CD4-positive, alpha-beta memory T cell (primary cell): Measurements from ENCODE around the gene MAP1S. TPM values are rescaled to one million over a fixed set of nuclear protein-coding genes. Genes with fewer than 3 reads are reported as not detected.
"Not testable (repeated sequence)": the region's sequence is repeated elsewhere in the genome, so short reads cannot be mapped to it uniquely, and the experiment has no call there.

Experiments
- CTCF ChIA-PET: fragments of 350-600 bp; sonication (Branson Sonifier 250); formaldehyde crosslinking; loops from one replicate; lab custom pipeline; 2021; ENCODE audit warnings: inconsistent platforms; ENCODE audit not compliant: partially characterized antibody; lab: Charles Lee
- POLR2A ChIA-PET: fragments of 350-600 bp; sonication (Branson Sonifier 250); formaldehyde crosslinking; loops from one replicate; lab custom pipeline; 2021; ENCODE audit not compliant: partially characterized antibody; lab: Charles Lee
- DNase-seq, 5 donors: peaks; one replicate each; pipeline versions ENCODE4 v3.0.0 to v3.0.0-alpha.2; 2020 to 2022; ENCODE audit warnings: mixed read lengths in 1 of 5
- H3K27ac ChIP-seq: one replicate; pipeline ENCODE4 v1.7.0; 2013; ENCODE audit warnings: low read depth, low read length
- H3K27me3 ChIP-seq: 2 replicates; pipeline ENCODE4 v1.7.0; 2013; ENCODE audit warnings: mild to moderate bottlenecking, low read length, moderate library complexity; ENCODE audit not compliant: insufficient read depth
- H3K36me3 ChIP-seq: 2 replicates; pipeline ENCODE4 v1.7.0; 2013; ENCODE audit warnings: mild to moderate bottlenecking, low read length, moderate library complexity; ENCODE audit not compliant: insufficient read depth
- H3K4me1 ChIP-seq: 2 replicates; pipeline ENCODE4 v1.7.0; 2013; ENCODE audit warnings: mild to moderate bottlenecking, low read length, moderate library complexity; ENCODE audit not compliant: insufficient read depth
- H3K4me3 ChIP-seq, 2 donors: one replicate each; pipeline ENCODE4 v1.7.0; 2013; ENCODE audit warnings: low read length in 2 of 2, mild to moderate bottlenecking in 1 of 2
- H3K9me3 ChIP-seq, 2 donors: one replicate each; pipeline ENCODE4 v1.7.0; 2013; ENCODE audit warnings: low read length in 2 of 2, control low read depth in 1 of 2; ENCODE audit not compliant: control insufficient read depth in 1 of 2
- H3K27ac Mint-ChIP-seq, 7 donors: one replicate each; pipeline ENCODE4 v1.8.0; 2020 to 2021; ENCODE audit warnings: mixed read lengths in 7 of 7, mild to moderate bottlenecking in 6 of 7, inconsistent platforms in 3 of 7, moderate library complexity in 3 of 7
- H3K27me3 Mint-ChIP-seq, 2 donors: one replicate each; pipeline ENCODE4 v1.8.0; 2020 to 2021; ENCODE audit warnings: mixed read lengths in 2 of 2
- H3K36me3 Mint-ChIP-seq, 2 donors: one replicate each; pipeline ENCODE4 v1.8.0; 2020 to 2021; ENCODE audit warnings: mixed read lengths in 2 of 2, inconsistent platforms in 1 of 2, mild to moderate bottlenecking in 1 of 2
- H3K4me1 Mint-ChIP-seq, 4 donors: one replicate each; pipeline ENCODE4 v1.8.0; 2020 to 2021; ENCODE audit warnings: mixed read lengths in 4 of 4, mild to moderate bottlenecking in 1 of 4
- H3K4me3 Mint-ChIP-seq, 8 donors: one replicate each; pipeline ENCODE4 v1.8.0; 2020 to 2021; ENCODE audit warnings: mixed read lengths in 8 of 8, mild to moderate bottlenecking in 7 of 8, moderate library complexity in 6 of 8, inconsistent platforms in 3 of 8
- H3K9me3 Mint-ChIP-seq, 8 donors: one replicate each; pipeline ENCODE4 v1.8.0; 2020 to 2021; ENCODE audit warnings: mixed read lengths in 8 of 8, mild to moderate bottlenecking in 5 of 8, inconsistent platforms in 3 of 8, moderate library complexity in 1 of 8
- intact Hi-C: fragments of 100-400 bp; cut with micrococcal nuclease; formaldehyde crosslinking; loops from one replicate; pipeline ENCODE4 v1.15.1; 2023
- polyA plus RNA-seq, 2 donors: library from polyadenylated mRNA; unstranded; fragments of 300-500 nt; fragmentation: Illumina TruSeq; gene quantifications; one replicate each; pipeline ENCODE4 v1.2.3, GENCODE V29; 2021
- total RNA-seq, 2 experiments: library from RNA; stranded (reverse); gene quantifications; one replicate each; pipeline ENCODE4 v1.2.3, GENCODE V29; 2021

The MAP1S gene
- total and polyA plus RNA-seq, 4 experiments from 2014 or later, result 8.2 to 64.9 (median 54.0) TPM

DNA sequence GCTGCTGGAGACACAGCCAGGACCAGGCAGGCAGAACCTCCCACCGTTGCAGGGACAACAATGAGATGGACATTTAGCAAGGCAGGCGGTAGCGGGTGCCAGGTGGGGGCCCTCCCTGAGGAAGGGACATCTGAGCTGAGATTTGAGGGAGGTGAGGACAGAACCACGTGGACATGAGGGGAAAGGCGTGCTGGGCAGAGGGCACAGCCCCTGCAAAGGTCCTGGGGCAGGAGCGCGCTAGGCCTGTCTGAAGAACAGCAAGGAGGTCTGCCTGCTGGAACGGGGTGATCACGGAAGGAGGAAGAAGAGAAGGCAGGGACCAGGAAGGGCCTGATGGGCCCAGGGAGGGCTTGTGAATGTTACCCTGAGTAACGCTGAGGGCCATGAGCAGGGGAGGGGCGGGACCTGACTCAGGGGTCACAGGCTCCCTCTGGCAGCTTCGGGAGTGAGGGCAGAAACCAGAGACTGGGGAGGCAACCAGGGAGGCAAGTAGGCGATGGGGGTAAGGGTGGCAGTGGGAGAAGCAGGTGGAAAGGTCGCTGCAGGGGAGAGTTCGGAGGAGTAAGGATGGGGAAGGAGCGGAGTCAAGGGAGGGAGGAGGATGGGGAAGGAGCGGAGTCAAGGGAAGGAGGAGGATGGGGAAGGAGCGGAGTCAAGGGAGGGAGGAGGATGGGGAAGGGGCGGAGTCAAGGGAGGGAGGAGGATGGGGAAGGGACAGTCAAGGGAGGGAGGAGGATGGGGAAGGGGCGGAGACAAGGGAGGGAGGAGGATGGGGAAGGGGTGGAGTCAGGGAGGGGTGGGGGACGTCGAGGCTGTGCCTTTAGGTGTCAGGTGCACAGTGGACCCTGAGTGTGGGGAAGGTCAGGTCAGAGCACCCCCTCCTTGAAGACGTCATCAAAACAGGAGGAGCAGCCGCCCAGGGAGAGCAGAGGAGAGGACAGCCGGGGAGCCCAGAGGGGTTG lies 60.0 kb downstream of the MAP1S start:
- Mint-ChIP-seq H3K27me3 (no peaks in the 10 kb centered on the region), H3K9me3 (no peaks in the 10 kb centered on the region), H3K4me3 (no peak overlapping the region), H3K4me1 (peaks cover 6 to 14% (median 10%) of the 10 kb centered on the region in 4 donors), H3K36me3 (peaks cover 30 to 49% of the 10 kb centered on the region in 2 donors), H3K27ac (peak overlapping the region in 2 of 7 donors; percentile 56 to 76)
- no peak overlapping the region for H3K27ac ChIP-seq
- intact Hi-C loops, result no loop called here
- H3K9me3 ChIP-seq, result no peaks in the 10 kb centered on the region
- H3K27me3 ChIP-seq, result no peaks in the 10 kb centered on the region
- ChIA-PET POLR2A (no interaction called here), CTCF (interaction anchor here (1.0 to 1.9 kb wide), 2 partner anchors 75 to 76 kb away, joined by 3 to 7 read pairs; no protein-coding TSS in a partner anchor)
- peaks cover 4% of the 10 kb centered on the region for H3K4me1 ChIP-seq
- DNase-seq, result no peak
- H3K4me3 ChIP-seq, result no peak overlapping the region
- peaks cover 28% of the 10 kb centered on the region for H3K36me3 ChIP-seq

GRCh38 chr19:17780781-17781180 lies 61.5 kb downstream of the MAP1S start:
- DNase-seq, result no peak
- Histone ChIP-seq H3K27ac (no peak overlapping the region), H3K27me3 (no peaks in the 10 kb centered on the region), H3K36me3 (peaks cover 31% of the 10 kb centered on the region), H3K9me3 (no peaks in the 10 kb centered on the region), H3K4me1 (peaks cover 6% of the 10 kb centered on the region), H3K4me3 (no peak overlapping the region)
- intact Hi-C loops, result no loop called here
- H3K27me3 Mint-ChIP-seq, result no peaks in the 10 kb centered on the region
- CTCF ChIA-PET, result no interaction called here
- no peaks in the 10 kb centered on the region for H3K9me3 Mint-ChIP-seq
- peak overlapping the region in 1 of 7 donors; percentile 12 for H3K27ac Mint-ChIP-seq
- H3K36me3 Mint-ChIP-seq, result peaks cover 27 to 41% of the 10 kb centered on the region in 2 donors
- H3K4me3 Mint-ChIP-seq, result no peak overlapping the region
- POLR2A ChIA-PET, result interaction anchor here (0.5 to 1.0 kb wide), 2 partner anchors 30 to 488 kb away, joined by 3 to 4 read pairs; partner anchors contain the start of gene FCHO1
- peaks cover 7 to 16% (median 12%) of the 10 kb centered on the region in 4 donors for H3K4me1 Mint-ChIP-seq

- H3K9me3 Mint-ChIP-seq, H3K27me3 Mint-ChIP-seq, H3K27ac Mint-ChIP-seq, H3K4me1 ChIP-seq, H3K9me3 ChIP-seq, H3K4me3 ChIP-seq, H3K4me3 Mint-ChIP-seq, H3K27me3 ChIP-seq, H3K27ac ChIP-seq, DNase-seq: not testable (repeated sequence)
- ChIA-PET POLR2A (interaction anchor here (1.6 kb wide), 1 partner anchor 19 kb away, joined by 4 read pairs; no protein-coding TSS in a partner anchor), CTCF (interaction anchor here (0.7 to 4.6 kb wide), 17 partner anchors 11 to 177 kb away, joined by 3 to 28 read pairs (median 5); partner anchors contain the start of genes B3GNT3, CCDC124, FCHO1 and JAK3)
- peaks cover 28% of the 10 kb centered on the region for H3K36me3 ChIP-seq
- intact Hi-C loops, result loop anchor here (1.0 kb wide), 3 partner anchors 67 to 79 kb away; no protein-coding TSS in a partner anchor
- peaks cover 8 to 13% (median 12%) of the 10 kb centered on the region in 4 donors for H3K4me1 Mint-ChIP-seq
- H3K36me3 Mint-ChIP-seq, result peaks cover 29 to 44% of the 10 kb centered on the region in 2 donors
Measured at GRCh38 chr19:17783721-17784120, 64.4 kb downstream of the MAP1S start.

Other genes starting within 250 kb of the MAP1S start
- 10 to 100 TPM in 1 of 2 experiments, 1 to 10 TPM in 1; 9.2 to 10.1 TPM for gene SLC27A1, start 249.0 kb upstream of the MAP1S start, total RNA-seq
- 1 to 10 TPM; 5.2 to 6.6 TPM for gene SLC27A1, start 249.0 kb upstream of the MAP1S start, polyA plus RNA-seq
- 10 to 100 TPM; 76.3 to 80.0 TPM for gene PGLS, start 207.8 kb upstream of the MAP1S start, total RNA-seq
- gene PGLS, start 207.8 kb upstream of the MAP1S start, polyA plus RNA-seq, result 10 to 100 TPM; 39.7 to 61.1 TPM
- gene COLGALT1, start 163.8 kb upstream of the MAP1S start, total RNA-seq, result 10 to 100 TPM; 68.3 to 74.7 TPM
- gene COLGALT1, start 163.8 kb upstream of the MAP1S start, polyA plus RNA-seq, result 10 to 100 TPM; 14.1 to 24.9 TPM
- gene UNC13A, start 31.1 kb upstream of the MAP1S start, total RNA-seq, result under 1 TPM; 0.06 to 0.09 TPM
- not detected for gene UNC13A, start 31.1 kb upstream of the MAP1S start, polyA plus RNA-seq
- 100 to 1,000 TPM in 1 of 2 experiments, 10 to 100 TPM in 1; 99.4 to 113 TPM for gene FCHO1, start 32.0 kb downstream of the MAP1S start, total RNA-seq
- 10 to 100 TPM in 1 of 2 donors, 1 to 10 TPM in 1; 6.5 to 30.0 TPM for gene FCHO1, start 32.0 kb downstream of the MAP1S start, polyA plus RNA-seq
- gene B3GNT3, start 75.7 kb downstream of the MAP1S start, total RNA-seq, result not detected
- gene B3GNT3, start 75.7 kb downstream of the MAP1S start, polyA plus RNA-seq, result under 1 TPM; 0.34 to 0.72 TPM
- 1 to 10 TPM; 5.0 to 5.3 TPM for gene INSL3, start 102.0 kb downstream of the MAP1S start, total RNA-seq
- 1 to 10 TPM; 1.0 to 3.9 TPM for gene INSL3, start 102.0 kb downstream of the MAP1S start, polyA plus RNA-seq
- gene JAK3, start 128.5 kb downstream of the MAP1S start, total RNA-seq, result 100 to 1,000 TPM; 132 to 135 TPM
- 10 to 100 TPM; 74.6 to 96.2 TPM for gene JAK3, start 128.5 kb downstream of the MAP1S start, polyA plus RNA-seq
- gene RPL18A, start 140.4 kb downstream of the MAP1S start, total RNA-seq, result 1,000 to 10,000 TPM; 3,084 to 3,117 TPM
- 1,000 to 10,000 TPM; 3,184 to 4,119 TPM for gene RPL18A, start 140.4 kb downstream of the MAP1S start, polyA plus RNA-seq
- gene SLC5A5, start 152.5 kb downstream of the MAP1S start, total RNA-seq, result 1 to 10 TPM; 2.6 to 2.9 TPM
- gene SLC5A5, start 152.5 kb downstream of the MAP1S start, polyA plus RNA-seq, result 1 to 10 TPM in 1 of 2 donors, under 1 TPM in 1; 0.92 to 1.2 TPM
- 10 to 100 TPM; 30.0 to 34.2 TPM for gene CCDC124, start 213.5 kb downstream of the MAP1S start, total RNA-seq
- 10 to 100 TPM; 24.5 to 49.9 TPM for gene CCDC124, start 213.5 kb downstream of the MAP1S start, polyA plus RNA-seq
- gene KCNN1, start 247.6 kb downstream of the MAP1S start, total RNA-seq, result not detected
- not detected for gene KCNN1, start 247.6 kb downstream of the MAP1S start, polyA plus RNA-seq